SIG-M5 treated with dmso at 0.1 percent for 504 hours (cell line): ENCODE data around the gene TMEM225.
"Not testable (repeated sequence)": the region's sequence is repeated elsewhere in the genome, so short reads cannot be mapped to it uniquely, and the experiment has no call there.

Experiments used
- DNase-seq: peaks from one replicate; lab custom pipeline; 2025; ENCODE audit not compliant: unreplicated experiment; lab: John Stamatoyannopoulos, UW

Gene TMEM225

GRCh38 chr11:123885570-123885969 lies at the start of gene TMEM225:
Gene TMEM225 (minus strand): TSS chr11:123885670. CDS start chr11:123885425, 245 bp downstream.
- no peak for DNase-seq

- DNase-seq, result no peak
Observed at GRCh38 chr11:123924027-123924426, 38.6 kb upstream of the TMEM225 start.

GRCh38 chr11:123920943-123921342 lies 35.5 kb upstream of the TMEM225 start:
- DNase-seq, result no peak

GRCh38 chr11:123905826-123906225 lies 20.4 kb upstream of the TMEM225 start:
- no peak for DNase-seq

GRCh38 chr11:123904932-123905331 lies 19.5 kb upstream of the TMEM225 start:
- DNase-seq, result no peak

GRCh38 chr11:123903932-123904331 lies 18.5 kb upstream of the TMEM225 start:
- no peak for DNase-seq

- DNase-seq, result no peak
Observed at GRCh38 chr11:123901867-123902266, 16.4 kb upstream of the TMEM225 start, which contains the start of gene OR8D4. Gene OR8D4 (plus strand): TSS chr11:123902167. CDS start chr11:123906432, 4,265 bp downstream.

GRCh38 chr11:123899792-123900191 lies 14.3 kb upstream of the TMEM225 start:
- no peak for DNase-seq

GRCh38 chr11:123892031-123892430 lies 6.6 kb upstream of the TMEM225 start:
- DNase-seq, result no peak

GRCh38 chr11:123880912-123881311 lies 4.6 kb downstream of the TMEM225 start:
- no peak for DNase-seq

GRCh38 chr11:123867795-123868194 lies 17.7 kb downstream of the TMEM225 start:
- not testable (repeated sequence) for DNase-seq

- not testable (repeated sequence) for DNase-seq
Observed at GRCh38 chr11:123865293-123865692, 20.2 kb downstream of the TMEM225 start.

GRCh38 chr11:123859731-123860130 lies 25.7 kb downstream of the TMEM225 start:
- DNase-seq, result no peak

GRCh38 chr11:123856444-123856843 lies 29.0 kb downstream of the TMEM225 start:
- DNase-seq, result no peak

GRCh38 chr11:123853038-123853437 lies 32.4 kb downstream of the TMEM225 start:
- no peak for DNase-seq

- no peak for DNase-seq
Observed at GRCh38 chr11:123852321-123852720, 33.1 kb downstream of the TMEM225 start.

- no peak for DNase-seq
Observed at GRCh38 chr11:123851110-123851509, 34.4 kb downstream of the TMEM225 start.

GRCh38 chr11:123841174-123841573 lies 44.3 kb downstream of the TMEM225 start:
- DNase-seq, result no peak

GRCh38 chr11:123839131-123839530 lies 46.3 kb downstream of the TMEM225 start:
- no peak for DNase-seq

GRCh38 chr11:123838659-123839058 lies 46.8 kb downstream of the TMEM225 start:
- no peak for DNase-seq

GRCh38 chr11:123838199-123838598 lies 47.3 kb downstream of the TMEM225 start:
- DNase-seq, result no peak

GRCh38 chr11:123833095-123833494 lies 52.4 kb downstream of the TMEM225 start:
- DNase-seq, result no peak
